ENCODE measurements around the gene EPAS1.

- TF ChIP-seq JUND (IDR thresholded peaks at IDR 0.05; ENCODE audit: low read length) (no peak), POU5F1 (IDR thresholded peaks at IDR 0.05; ENCODE audit: low read depth, low read length) (no peak), CTCF (IDR thresholded peaks at IDR 0.05; ENCODE audit: control extremely low read depth in 1 of 3, insufficient read depth in 1 of 3, low read depth in 1 of 3, low read length in 3 of 3) (no peak), ATF2 (IDR thresholded peaks at IDR 0.05; ENCODE audit: low read length) (no peak)
These were observed 9.9 kb downstream of the EPAS1 start for GRCh38 chr2:46306988-46307655.
